Activated CD4-positive, alpha-beta T cell treated with anti-CD3 and anti-CD28 coated beads, Interleukin-2, amount 50 U/mL, for 48 hours (primary cell): ENCODE measurements around the gene CST3.
"Not testable (repeated sequence)": the region's sequence is repeated elsewhere in the genome, so short reads cannot be mapped to it uniquely, and the experiment has no call there.

Source experiments
- DNase-seq, 2 experiments: peaks; one replicate each; pipeline ENCODE4 v3.0.0-alpha.2; 2020

Gene CST3

DNA sequence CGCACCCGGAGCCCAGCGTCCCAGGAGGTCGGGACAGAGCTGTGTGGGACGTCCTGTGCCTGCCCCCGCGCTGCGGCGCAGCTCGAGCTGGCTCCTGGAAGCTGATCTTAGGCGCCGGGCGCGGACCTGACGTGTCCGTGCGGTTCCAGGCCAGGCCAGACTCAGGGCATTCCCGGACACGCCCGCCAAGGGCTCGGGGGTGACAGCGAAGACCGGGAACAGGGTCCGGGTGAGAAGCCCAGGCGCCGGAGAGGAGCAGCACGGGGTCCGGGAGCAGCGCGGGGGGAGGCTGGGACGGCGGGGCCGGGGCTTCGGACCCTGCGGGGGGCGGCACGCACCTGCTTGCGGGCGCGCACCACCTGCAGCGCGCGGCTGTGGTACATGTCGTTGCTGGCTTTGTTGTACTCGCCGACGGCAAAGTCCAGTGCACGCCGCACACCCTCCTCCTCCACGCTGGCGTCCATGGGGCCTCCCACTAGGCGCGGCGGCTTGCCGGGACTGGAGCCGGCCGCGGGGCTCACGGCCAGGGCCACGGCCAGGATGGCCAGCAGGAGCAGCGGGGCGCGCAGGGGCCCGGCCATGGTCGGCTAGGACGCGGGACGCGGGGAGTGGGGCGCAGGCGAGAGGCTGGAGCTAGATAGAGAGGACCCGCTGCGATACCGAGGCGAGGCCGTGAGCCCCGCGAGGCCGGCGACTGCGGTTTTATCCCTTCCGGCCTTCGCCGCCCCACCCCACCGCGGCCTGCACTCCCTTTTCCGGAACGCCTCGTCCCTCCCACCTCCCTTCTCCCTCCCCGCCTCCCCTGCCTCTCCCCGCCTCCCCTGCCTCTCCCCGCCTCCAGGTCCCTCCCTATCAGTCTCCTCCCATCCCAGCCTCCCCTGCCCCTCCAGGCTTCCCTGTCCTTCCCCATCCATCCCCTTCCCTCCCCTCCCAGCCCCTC, at the start of gene CST3:
Gene CST3, minus strand, starts transcription at position 674 of the 940 bp plus-strand sequence. Its CDS starts 93 bp downstream, at position 581.
- DNase-seq, result peak; percentile 13 to 18

DNA sequence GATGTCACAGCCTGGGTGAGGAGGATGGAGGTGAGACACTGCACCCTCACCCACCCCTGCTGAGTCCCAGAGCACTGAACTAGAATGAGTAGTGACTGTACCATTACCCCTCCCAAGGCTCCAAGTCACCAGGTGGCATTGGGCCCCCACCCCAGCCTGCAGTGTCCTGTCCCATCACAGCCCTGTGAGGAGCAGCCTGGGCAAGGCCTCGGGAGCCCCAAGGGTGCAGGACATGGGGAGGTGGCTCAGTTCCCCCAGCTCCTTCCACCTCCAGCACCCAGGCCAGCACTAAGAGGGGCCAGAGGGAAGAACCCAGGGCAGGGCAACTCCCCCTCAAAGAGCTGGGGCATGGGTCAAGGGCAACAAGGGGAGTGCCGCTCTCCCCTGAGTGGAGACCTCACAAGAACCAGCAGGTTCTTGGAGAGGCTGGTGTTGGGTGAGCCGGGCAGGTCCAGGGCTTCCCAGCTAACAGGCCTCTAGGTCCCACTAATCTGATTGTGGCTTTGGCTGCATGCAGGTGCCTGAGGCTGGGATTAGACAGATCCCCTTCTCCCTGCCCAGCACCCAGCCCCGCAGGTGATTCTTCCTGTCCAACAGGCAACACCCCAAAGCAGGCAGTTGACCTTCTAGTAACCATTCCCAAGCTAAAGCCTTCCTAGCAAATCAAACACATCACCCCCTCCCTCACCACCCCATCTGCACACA, 48.4 kb upstream of the CST3 start:
- DNase-seq, result no peak

DNA sequence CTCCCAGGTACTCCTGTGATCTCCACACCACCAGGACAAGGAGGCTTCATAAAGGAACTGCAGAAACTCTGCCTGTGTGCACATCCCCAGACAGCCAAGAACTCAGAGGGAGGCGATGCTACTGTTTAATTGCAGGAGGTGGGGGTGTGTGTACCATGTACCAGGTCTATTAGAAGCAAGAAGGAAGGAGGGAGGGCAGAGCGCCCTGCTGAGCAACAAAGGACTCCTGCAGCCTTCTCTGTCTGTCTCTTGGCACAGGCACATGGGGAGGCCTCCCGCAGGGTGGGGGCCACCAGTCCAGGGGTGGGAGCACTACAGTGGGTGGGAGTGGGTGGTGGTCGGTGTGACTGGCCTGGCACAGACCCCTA, 47.8 kb upstream of the CST3 start:
- DNase-seq, result not testable (repeated sequence)

DNA sequence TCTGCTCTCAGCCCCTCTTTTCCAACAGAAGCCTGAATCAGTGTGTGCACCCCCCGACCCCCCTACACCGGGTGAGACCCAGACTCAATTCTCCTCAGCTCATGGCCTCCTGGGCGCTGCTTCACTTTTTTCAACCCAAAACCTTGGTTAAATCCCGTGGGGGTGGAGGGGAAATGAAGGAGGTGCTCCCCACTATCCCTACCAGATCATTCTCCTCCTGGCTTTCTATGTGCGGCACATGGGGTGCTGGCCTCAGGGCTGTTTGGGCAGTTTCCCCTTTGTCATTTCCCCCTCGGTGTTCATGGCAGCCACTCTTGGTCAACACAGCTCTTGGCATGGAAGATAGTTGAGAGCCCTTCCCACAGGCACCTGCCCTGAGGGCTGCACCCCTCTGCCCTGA, 46.5 kb upstream of the CST3 start:
- DNase-seq, result no peak

DNA sequence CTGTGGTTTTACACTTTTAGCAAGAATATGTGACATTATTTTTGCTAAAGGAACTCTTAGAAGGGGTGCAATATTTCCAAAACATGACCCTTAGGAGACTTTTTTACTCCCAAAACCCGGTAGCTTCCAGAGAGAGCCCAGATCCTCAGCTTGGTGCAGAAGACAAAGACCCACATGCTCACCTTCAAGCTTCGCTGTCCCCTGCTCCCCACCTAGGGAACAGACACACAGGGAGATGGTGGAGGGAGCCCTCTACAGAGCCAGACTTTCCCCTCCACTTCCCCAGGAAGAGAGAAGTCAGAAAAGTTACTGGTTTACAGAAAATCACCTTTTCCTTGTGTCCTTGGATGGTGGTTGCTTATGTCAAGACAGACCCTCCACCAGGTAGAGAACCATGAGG, 46.1 kb upstream of the CST3 start:
- no peak for DNase-seq

- DNase-seq, result no peak
These were observed 45.5 kb upstream of the CST3 start for GRCh38 chr20:23683281-23683680.

DNA sequence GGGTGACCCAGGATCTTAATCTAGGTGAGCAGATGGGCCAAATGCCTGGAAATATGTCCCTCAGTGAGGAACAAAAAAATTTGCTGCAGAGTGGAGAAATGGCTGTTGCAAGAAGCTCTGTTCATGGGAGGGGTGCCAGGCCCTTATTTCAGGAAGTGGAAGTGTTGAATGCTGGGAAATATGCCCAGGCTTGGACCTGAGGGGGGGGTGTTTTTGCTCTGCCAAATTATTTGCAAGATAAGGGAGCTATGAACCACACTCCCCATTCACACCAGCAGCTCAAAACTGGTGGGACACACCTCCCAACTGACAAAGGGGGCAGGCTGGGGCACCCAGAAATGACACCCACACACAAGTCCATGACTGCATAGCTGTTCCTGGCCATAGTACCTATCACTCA, 42.4 kb upstream of the CST3 start:
- DNase-seq, result no peak

GRCh38 chr20:23679133-23680092, 41.7 kb upstream of the CST3 start:
- no peak for DNase-seq

DNA sequence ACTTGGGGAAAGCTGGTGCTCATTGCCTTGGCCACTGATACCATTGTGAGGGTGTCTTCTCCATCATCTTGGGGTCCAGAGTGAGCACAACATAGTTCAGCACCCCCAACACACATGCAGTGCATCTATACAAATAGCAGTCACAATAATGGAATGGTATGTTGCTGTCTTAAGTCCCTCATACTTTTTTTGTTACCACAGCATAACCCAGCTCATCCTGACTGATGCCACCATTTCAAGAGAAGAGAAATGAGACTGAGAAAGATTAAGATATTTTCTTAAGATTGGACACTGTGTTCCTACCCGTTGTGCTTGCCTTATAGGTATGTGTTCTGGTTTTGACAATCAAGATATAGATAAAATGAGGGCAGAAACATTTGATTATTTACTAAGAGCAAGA, 35.5 kb upstream of the CST3 start:
- no peak for DNase-seq

DNA sequence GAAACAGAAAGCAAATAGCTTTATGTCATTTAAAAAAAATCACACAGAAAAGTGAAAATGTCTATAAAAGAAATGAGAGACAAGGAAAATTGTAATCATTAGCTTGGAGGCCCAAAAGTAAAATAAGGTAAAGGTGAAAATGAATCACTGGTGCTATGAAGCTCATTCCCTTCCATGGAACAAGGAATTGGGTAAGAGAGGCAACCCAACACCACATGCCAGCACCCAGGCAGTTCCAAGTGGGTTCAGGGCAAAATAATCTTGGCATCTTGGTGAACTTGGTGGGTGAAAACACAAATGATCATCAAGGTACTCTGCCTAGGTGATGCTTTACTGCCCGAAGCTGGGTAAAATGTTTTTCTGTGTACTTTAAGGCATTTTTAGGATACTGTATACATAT, 34.4 kb upstream of the CST3 start:
- DNase-seq, result no peak

DNA sequence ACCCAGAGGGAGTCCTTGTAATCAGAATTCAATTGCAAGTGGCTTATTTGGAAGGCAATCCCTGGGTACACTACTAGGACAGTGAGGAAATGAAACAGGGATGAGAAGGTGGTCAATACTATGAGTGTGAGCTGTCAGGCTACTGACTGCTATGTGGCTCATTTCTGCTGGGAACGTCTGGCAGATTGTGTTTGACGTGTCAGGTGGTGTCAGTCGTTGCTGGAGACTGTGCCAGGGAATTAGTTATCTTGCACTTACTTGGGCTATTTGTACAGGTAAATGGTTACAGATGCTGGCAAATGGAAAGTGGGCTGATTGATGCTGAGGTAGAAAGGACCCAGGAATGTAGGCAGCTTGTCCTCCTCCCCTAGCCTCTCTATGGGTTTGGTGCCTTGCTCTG, 33.7 kb upstream of the CST3 start:
- no peak for DNase-seq

- DNase-seq, result no peak
These were observed 32.6 kb upstream of the CST3 start for GRCh38 chr20:23670361-23670760.

GRCh38 chr20:23669866-23670265, 32.1 kb upstream of the CST3 start:
- no peak for DNase-seq

DNA sequence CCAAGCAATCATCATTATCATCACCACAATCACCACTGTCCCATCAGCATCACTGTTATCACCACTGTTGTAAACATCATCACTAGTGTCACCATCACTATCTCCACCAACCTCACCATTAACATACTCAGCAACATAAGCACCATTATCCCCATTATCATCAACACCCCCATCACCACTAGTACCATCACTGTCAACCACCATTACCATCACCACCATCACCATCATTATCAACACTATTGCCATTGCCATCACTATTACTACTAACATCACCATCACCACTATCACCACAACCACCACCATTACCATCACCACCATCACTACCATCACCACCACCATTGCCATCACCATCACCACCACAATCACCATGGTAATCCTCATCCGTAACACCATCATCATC, 31.6 kb upstream of the CST3 start:
- no peak for DNase-seq

DNA sequence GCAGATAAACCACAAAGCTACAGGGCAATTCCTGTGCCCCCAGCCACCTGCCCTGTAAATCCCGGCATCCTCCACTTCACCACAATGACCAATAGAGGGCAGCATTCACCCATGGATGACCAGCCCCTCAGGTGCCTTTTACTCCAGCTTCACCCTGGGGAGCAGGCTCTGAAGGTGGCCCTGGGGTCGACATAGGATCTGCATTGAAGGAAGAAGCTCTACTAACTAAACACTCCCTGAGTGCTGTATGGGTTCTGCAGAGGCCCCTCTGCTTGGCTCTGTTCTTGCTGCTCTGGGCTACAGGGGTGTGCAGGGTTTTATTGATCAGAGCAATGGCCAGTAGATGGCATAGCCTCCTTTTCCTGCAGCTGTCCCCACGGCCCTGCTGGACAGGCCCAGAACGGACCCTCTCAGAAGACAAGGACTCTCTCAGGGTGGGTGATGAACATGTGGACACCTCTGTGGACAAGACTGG, 30.8 kb upstream of the CST3 start:
- peak; percentile 39 to 53 for DNase-seq

- no peak for DNase-seq
These were observed 29.9 kb upstream of the CST3 start for GRCh38 chr20:23667666-23668065.

DNA sequence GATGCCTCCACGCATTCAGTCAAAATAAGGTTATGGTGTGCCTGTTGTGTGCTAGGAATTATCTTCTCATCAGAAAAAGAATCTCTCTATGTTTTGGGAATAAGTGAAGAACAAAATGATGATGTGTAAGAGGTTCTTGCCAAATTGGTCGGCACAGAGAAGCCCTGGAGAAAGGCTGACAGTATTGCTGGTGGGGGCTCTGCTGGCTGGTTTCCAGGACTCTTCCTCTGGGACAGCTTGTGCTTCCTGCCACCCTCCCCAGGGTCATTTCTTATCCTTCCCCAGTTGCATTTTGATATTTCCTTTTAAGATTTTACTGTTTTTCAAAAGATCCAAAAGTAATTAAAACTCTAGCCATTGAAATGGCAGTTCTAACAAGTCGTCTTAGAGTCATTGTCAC, 28.9 kb upstream of the CST3 start:
- DNase-seq, result no peak

DNA sequence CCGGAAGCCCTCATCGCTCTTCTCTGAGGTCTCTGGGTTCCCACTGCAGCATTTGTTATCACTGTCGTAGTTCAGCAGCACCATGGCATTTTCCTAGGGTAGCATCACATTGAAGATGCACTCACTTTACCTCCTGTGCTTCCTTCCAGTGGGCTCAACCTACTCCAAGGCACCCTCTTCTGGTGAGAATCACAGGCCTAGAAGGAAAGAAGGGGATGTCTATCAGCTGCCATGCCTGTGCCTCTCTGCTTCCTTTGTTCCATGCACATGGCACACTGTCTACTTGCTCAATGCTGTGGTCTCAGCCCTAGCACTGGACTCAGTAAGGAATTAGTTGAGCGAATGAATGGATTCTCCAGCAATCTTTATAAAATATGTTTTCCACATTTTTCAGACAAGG, 28.4 kb upstream of the CST3 start:
- DNase-seq, result no peak

DNA sequence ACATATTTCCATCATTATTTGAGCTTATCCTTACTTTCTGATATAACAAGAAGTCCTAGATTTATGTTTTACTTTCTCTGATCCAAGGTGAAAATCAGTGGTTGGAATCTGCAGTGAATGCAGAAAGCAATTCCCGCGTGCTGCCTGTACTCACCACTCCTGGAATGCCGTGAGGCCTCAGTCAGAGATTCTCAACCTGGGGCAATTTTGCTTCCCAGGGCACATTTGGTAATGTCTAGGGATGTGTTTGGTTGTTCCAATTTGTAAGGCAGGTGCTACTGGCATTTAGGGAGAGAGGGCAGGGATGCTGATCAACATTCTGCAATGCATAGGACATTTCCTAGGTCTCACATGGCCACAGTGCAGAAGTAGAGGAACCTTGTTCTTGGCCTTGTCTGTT, 27.2 kb upstream of the CST3 start:
- DNase-seq, result no peak

- not testable (repeated sequence) for DNase-seq
These were observed 26.3 kb upstream of the CST3 start for GRCh38 chr20:23664046-23664445.

- DNase-seq, result no peak
These were observed 25.4 kb upstream of the CST3 start for GRCh38 chr20:23663180-23663579.

DNA sequence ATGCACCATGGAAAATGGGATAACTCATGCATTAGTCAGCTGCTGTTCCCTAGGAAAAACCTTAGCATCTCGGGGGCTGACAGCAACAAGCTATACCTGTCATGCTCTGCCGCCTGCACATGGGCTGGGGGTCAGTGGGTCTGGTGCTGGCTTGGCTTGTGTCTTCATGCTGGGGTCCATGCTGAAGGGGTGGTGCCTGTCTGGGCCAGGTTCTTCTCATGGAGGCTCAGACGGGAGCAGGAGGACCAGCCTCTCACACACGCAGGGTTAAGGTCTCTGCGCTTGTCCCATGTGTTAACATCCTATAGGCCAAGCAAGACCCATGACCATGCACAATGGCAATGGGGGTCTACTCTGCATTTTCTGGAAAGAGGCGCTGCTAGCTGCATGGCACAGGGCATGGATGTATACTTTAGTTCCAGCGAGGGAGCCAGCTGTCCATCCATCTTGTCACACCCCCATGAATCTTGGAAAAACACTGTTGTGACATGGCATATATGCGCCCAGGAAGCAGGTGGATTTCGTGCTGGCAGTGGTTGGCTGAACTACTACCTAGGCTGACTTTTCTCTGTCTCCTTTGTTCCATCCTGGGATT, 24.6 kb upstream of the CST3 start:
- DNase-seq, result no peak
